Measurements from ENCODE around the gene FRMPD1. TPM values are rescaled to one million over a fixed set of nuclear protein-coding genes. Genes with fewer than 3 reads are reported as not detected.

The FRMPD1 gene
- total RNA-seq, 4 donors from 2014 or later = 0.21 TPM; not detected in 3

- Histone ChIP-seq H3K27ac (no peak overlapping the region), H3K4me3 (no peak overlapping the region), H3K27me3 (no peaks in the 10 kb centered on the region), H3K36me3 (no peaks in the 10 kb centered on the region), H3K9me3 (no peaks in the 10 kb centered on the region), H3K4me1 (no peaks in the 10 kb centered on the region)
- TF ChIP-seq POLR2A (IDR thresholded peaks at IDR 0.05) = no peak
- TF ChIP-seq CTCF (IDR thresholded peaks at IDR 0.05) = no peak
- intact Hi-C loops (cut with DNase I; ENCODE audit: low total_unique reads) = no loop called here
- no peak for DNase-seq
These were observed 49.4 kb downstream of the FRMPD1 start for GRCh38 chr9:37700131-37700530.

GRCh38 chr9:37700900-37701299 lies 50.1 kb downstream of the FRMPD1 start:
- DNase-seq = no peak
- Histone ChIP-seq H3K27ac (no peak overlapping the region), H3K4me3 (no peak overlapping the region), H3K4me1 (no peaks in the 10 kb centered on the region), H3K9me3 (no peaks in the 10 kb centered on the region), H3K36me3 (no peaks in the 10 kb centered on the region), H3K27me3 (no peaks in the 10 kb centered on the region)
- TF ChIP-seq POLR2A (IDR thresholded peaks at IDR 0.05) = no peak
- TF ChIP-seq CTCF (IDR thresholded peaks at IDR 0.05) = no peak
- intact Hi-C loops (cut with DNase I; ENCODE audit: low total_unique reads) = no loop called here

- Histone ChIP-seq H3K9me3 (no peaks in the 10 kb centered on the region), H3K4me3 (no peak overlapping the region), H3K36me3 (no peaks in the 10 kb centered on the region), H3K27me3 (no peaks in the 10 kb centered on the region), H3K27ac (no peak overlapping the region), H3K4me1 (no peaks in the 10 kb centered on the region)
- intact Hi-C loops (cut with DNase I; ENCODE audit: low total_unique reads) = no loop called here
- TF ChIP-seq POLR2A (IDR thresholded peaks at IDR 0.05) (no peak), CTCF (IDR thresholded peaks at IDR 0.05) (no peak)
- DNase-seq = no peak
These were observed 55.0 kb downstream of the FRMPD1 start for GRCh38 chr9:37705787-37706186.

GRCh38 chr9:37706290-37706689 lies 55.5 kb downstream of the FRMPD1 start:
- TF ChIP-seq CTCF (IDR thresholded peaks at IDR 0.05) (no peak), POLR2A (IDR thresholded peaks at IDR 0.05) (no peak)

GRCh38 chr9:37707748-37708147 lies 57.0 kb downstream of the FRMPD1 start:
- intact Hi-C loops (cut with DNase I; ENCODE audit: low total_unique reads) = no loop called here

More at GRCh38 chr9:37706290-37706689, 55.5 kb downstream of the FRMPD1 start:
- no peaks in the 10 kb centered on the region for H3K4me1 ChIP-seq
- no peak overlapping the region for H3K27ac ChIP-seq
- H3K36me3 ChIP-seq = no peaks in the 10 kb centered on the region
- no peaks in the 10 kb centered on the region for H3K27me3 ChIP-seq
- no peak for DNase-seq
- H3K9me3 ChIP-seq = no peaks in the 10 kb centered on the region
- no peak overlapping the region for H3K4me3 ChIP-seq
- intact Hi-C loops (cut with DNase I; ENCODE audit: low total_unique reads) = no loop called here

More at GRCh38 chr9:37707748-37708147, 57.0 kb downstream of the FRMPD1 start:
- no peak for TF ChIP-seq POLR2A (IDR thresholded peaks at IDR 0.05)
- no peak for TF ChIP-seq CTCF (IDR thresholded peaks at IDR 0.05)
- Histone ChIP-seq H3K36me3 (no peaks in the 10 kb centered on the region), H3K4me1 (no peaks in the 10 kb centered on the region), H3K9me3 (no peaks in the 10 kb centered on the region), H3K27ac (no peak overlapping the region), H3K4me3 (no peak overlapping the region), H3K27me3 (no peaks in the 10 kb centered on the region)
- DNase-seq = no peak
